HG03558 (cell line): ENCODE measurements around the gene B4GALNT4.
"Not testable (repeated sequence)": the region's sequence is repeated elsewhere in the genome, so short reads cannot be mapped to it uniquely, and the experiment has no call there.

Experiments used
- ATAC-seq: cut with Tn5 transposase; IDR thresholded peaks from one replicate; pipeline ENCODE4 v1.9.1; 2021; ENCODE audit warnings: moderate number of reproducible peaks; ENCODE audit not compliant: unreplicated experiment; ENCODE audit errors: extremely low read depth

B4GALNT4 gene

GRCh38 chr11:373716-374551, 4.6 kb downstream of the B4GALNT4 start:
- ATAC-seq, result no peak

DNA sequence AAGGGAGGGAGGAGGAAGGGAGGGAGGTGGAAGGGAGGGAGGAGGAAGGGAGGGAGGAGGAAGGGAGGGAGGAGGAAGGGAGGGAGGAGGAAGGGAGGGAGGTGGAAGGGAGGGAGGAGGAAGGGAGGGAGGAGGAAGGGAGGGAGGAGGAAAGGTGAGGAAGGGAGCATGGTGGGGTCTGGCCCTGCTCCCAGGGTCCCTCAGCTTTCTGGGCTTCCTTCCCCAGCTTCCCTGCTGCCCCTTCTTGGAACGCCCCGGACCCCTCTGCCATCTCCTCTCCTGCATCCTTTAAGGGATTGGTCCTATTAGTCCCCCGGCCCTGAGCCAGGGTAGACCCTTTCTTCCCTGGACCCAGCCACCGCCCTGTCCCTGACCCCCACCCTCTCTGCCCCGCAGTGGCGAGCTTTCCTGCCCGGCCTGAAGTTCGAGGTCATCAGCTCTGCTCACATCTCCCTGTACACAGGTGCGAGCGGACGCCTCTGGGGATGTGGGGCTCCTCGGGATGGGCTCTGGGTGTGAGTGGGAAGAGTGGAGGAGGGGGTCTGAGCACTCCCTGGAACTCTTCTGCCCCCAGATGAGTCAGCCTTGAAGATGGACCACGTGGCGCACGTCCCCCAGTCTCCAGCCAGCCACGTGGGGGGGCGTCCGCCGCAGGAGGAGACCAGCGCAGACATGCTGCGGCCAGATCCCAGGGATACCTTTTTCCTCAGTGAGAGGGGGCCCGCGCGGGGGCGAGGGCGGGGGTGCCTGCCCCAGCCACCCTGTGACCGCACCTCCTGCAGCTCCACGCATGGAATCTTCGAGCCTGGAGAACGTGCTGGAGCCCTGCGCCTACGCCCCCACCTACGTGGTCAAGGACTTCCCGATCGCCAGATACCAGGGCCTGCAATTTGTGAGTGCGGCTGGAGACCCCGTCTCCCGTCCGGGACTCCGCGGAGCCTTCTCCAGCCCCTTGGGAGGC, 6.0 kb downstream of the B4GALNT4 start:
- ATAC-seq, result no peak

DNA sequence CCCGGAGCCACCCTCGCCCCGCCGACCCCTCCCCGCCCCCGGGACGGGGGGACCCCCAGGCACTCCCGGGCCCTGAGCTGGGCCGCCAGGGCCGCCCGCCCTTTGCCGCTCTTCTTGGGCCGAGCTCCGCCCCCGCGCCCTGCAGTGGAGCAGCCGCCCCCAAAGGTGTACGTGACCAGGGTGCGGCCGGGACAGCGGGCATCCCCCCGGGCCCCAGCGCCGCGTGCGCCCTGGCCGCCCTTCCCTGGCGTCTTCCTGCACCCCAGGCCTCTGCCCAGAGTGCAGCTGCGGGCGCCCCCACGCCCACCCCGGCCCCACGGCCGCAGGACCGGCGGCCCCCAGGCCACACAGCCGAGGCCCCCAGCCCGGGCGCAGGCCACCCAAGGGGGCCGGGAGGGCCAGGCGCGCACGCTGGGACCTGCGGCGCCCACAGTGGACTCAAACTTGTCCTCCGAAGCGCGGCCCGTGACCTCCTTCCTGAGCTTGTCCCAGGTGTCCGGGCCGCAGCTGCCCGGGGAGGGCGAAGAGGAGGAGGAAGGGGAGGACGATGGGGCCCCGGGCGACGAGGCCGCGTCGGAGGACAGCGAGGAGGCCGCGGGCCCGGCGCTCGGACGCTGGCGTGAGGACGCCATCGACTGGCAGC, 7.4 kb downstream of the B4GALNT4 start:
- ATAC-seq, result no peak

DNA sequence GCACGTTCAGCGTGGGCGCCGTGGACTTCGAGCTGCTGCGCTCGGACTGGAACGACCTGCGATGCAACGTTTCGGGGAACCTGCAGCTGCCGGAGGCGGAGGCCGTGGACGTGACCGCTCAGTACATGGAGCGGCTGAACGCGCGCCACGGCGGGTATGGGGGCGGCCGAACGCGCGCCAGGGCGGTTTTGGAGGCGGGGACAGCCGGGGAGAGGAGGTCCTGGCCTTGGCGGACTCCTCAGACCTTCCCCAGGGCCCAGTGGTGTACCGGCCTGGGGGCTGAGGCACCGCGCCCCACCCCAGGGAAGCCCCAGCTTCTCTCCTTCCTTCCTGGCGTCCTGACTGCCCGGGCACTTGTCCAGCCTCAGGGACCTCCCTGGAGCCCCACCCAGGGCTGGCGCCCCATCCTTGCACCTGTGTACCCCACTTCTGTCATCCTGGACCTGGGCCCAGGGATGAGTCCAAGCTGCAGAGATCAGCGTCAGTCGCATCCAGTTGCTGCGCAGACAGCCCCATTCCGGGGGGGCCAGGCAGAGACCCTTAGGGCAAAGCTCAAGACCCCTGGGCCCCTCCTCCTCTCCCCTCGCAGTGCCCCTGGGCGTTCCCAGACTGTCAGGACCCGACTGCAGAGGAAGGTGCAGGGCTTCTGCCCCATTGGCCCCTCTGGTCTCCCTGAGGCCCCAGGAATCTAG, 8.0 kb downstream of the B4GALNT4 start:
- no peak for ATAC-seq

GRCh38 chr11:377883-378500, 8.7 kb downstream of the B4GALNT4 start:
- no peak for ATAC-seq

- ATAC-seq, result no peak
These were observed 10.2 kb downstream of the B4GALNT4 start for GRCh38 chr11:379205-380094.

DNA sequence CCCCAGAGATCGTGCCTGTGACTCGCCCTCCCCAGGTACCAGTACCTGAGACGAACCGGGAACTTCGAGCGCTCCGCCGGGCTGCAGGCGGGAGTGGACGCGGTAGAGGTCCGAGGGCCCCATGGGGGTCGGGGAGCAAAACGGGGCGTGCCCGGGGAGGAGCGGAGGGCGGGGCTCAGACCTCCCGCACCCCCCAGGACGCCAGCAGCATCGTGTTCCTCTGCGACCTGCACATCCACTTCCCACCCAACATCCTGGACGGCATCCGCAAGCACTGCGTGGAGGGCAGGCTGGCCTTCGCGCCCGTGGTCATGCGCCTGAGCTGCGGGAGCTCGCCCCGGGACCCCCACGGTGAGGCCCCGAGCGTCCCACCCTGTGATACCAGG, 10.8 kb downstream of the B4GALNT4 start:
- no peak for ATAC-seq

DNA sequence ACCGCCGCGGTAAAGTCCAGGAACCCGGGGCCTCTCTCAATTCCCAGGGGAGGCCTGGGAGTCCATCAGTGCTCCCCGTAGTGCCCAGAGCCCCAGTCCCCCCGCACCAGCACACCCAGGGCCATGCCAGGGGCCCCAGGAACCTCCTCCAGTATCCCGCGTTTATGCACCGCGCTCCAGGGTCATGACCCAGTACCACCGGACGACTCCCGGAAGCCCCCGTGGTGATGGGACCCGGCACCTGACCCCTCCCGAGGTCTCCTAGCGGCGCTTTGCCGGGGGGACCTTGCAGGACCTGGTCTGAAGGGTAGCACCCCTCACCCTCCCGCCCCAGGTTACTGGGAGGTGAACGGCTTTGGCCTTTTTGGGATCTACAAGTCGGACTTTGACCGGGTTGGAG, 11.2 kb downstream of the B4GALNT4 start:
- no peak for ATAC-seq

DNA sequence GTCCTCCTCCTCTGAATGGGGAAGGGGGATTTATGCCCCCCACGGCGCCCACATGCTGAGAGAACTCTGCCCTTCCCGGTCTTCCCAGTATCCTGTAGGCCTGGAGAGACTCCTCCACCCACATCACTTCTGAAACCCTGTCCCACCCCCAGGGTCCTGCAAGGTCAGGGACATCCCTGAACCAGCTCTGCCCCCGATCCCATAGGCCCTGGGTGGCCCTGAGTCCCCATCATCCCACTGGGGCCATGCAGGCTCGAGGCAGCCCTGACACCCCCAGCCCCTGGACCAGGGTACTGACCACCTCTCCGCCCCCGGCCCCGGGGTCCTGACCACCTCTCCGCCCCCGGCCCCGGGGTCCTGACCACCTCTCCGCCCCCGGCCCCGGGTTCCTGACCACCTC, 11.7 kb downstream of the B4GALNT4 start:
- ATAC-seq, result no peak

GRCh38 chr11:381501-382072, 12.3 kb downstream of the B4GALNT4 start:
- ATAC-seq, result no peak

DNA sequence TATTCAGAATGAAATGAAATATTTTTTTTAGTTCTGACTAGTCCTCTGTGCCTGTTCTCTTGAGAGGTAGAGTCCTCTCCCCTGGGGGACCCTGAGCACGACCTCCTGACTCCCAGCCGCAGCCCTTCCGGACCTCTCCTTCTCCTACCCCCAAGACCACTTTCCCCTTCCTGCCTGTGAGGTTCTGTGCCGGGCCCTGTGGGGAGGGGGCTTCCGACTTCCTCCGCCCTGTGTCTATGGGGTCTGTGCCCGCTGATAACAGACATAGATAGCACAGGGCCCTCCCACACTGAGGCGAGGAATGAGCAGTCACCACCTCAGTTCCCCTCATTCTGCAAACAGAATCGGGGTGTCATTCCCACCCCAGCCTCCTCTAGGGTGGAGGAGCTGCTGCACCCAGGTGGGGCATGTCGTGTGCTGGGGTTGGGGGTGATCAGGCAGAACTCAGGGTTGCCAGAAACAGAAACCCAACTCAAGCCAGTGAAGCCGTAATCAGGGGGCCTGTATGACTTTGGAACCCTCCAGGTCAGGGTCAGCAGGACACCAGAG, 12.9 kb downstream of the B4GALNT4 start:
- ATAC-seq, result no peak

DNA sequence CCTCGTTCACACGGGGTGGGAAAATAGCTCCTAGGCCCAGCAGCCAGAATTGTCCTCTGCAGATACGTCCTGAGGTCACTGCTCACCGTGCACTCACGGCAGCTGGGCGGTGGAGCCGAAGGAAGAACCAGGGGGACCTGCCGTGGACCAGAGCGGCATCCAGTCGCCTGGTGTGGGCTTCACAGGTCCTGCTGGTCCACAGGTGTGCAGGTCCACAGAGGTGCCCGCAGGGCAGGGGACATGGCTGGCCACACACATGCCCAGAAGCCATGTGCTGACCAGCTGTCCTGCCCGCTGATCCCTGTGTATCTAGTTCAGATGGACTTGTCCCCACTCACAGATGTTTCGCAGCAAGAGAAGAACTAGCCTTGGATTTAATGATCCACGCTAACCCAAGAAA, 14.1 kb downstream of the B4GALNT4 start:
- no peak for ATAC-seq

DNA sequence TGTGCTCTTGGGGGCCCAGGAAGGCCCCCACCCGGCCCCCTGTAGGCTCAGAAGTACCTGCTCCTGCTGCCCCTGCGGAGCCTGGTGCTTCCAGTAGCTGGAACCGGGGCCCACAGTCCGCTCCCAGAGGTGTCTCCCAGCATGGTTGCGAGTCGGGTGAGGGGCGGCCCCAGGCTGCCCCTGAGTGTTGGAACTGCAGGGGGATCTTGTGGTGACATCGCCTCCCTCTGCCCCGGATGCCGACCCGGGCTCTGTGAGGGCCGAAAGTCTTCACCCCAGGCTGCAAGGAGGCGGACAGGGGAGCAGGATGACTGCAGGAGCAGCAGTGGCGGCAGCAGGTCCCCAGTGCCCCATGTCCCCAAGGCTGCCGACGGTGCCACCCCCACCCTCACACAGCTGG, 15.2 kb downstream of the B4GALNT4 start:
- ATAC-seq, result no peak

DNA sequence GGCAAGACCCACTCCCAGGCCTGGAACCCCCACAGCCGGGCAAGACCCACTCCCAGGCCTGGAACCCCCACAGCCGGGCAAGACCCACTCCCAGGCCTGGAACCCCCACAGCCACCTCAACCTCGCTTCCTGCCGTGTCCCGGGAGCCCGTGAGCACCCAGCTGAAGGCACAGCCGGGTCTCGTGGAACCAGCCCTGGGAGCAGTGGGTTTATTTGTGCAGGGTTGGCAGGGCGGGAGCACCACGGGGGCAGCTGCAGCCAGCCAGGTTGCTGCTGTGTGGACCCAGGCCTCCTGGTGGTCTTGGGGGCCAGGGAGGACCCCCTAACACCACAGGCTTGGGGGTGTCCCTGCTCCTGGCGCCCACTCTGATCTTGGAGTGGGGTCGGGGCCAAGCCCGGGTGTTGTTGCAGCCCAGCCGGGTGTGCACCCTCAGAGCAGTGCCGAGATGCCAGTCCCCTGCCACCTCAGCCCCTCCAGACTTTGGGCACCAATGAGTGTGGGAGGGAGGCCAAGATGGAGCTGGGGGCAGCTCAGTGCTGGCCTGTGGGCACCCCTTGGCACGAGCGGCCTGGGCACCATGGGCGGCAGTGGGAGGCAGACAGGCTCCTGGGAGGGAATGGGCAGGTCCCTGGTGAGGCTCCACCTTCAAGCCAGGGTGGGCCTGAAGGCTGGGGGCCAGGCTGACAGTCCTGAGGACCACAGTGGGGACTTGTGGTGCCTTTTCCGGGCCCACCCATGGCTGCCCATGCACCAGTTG, 16.5 kb downstream of the B4GALNT4 start:
- ATAC-seq, result no peak

GRCh38 chr11:386483-386882, 17.2 kb downstream of the B4GALNT4 start:
- no peak for ATAC-seq

- no peak for ATAC-seq
These were observed 18.0 kb downstream of the B4GALNT4 start for GRCh38 chr11:387193-387793.

DNA sequence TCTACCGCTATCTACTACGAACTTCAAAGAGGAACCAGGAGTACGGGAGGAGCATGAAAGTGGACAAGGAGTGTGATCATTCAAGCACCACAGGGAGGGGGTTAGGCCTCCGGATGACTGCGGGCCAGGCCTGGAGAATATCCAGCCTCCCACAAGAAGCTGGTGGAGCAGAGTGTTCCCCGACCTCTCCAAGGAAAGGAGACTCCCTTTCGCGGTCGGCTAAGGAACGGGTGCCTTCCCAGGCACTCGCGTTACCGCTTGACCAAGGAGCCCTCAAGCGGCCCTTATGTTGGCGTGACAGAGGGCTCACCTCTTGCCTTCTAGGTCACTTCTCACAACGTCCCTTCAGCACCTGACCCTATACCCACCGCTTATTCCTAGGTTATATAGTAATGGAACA, 20.1 kb downstream of the B4GALNT4 start:
- ATAC-seq, result not testable (repeated sequence)
